ENCODE results near the gene CENPU. TPM values are rescaled to one million over a fixed set of nuclear protein-coding genes. Genes with fewer than 3 reads are reported as not detected.
A peak's percentile ranks its signal among the peaks of the same experiment; 100 is the strongest.

Gene CENPU
- total and polyA plus RNA-seq, 9 donors = 19.0 to 32.3 (median 21.7) TPM

- no peaks in the 10 kb centered on the region for H3K4me1 ChIP-seq (ENCODE audit: control insufficient read depth, insufficient read depth, low read length)
- no peak overlapping the region for H3K4me3 ChIP-seq (ENCODE audit: low read length)
- no peak overlapping the region for H3K27ac ChIP-seq (ENCODE audit: low read length)
- no peaks in the 10 kb centered on the region for H3K27me3 ChIP-seq (ENCODE audit: control insufficient read depth, insufficient read depth, low read length)
- H3K36me3 ChIP-seq (ENCODE audit: control insufficient read depth, insufficient read depth, low read length) = peaks cover 12% of the 10 kb centered on the region
- WGBS (ENCODE audit: insufficient coverage) = no CpG with 5 or more reads among the region's 5 CpGs
- DNase-seq = no peak
- H3K9me3 ChIP-seq (replicated peaks; ENCODE audit: control insufficient read depth, low read depth, low read length) = no peaks in the 10 kb centered on the region
Measured at GRCh38 chr4:184693056-184693455, 40.8 kb downstream of the CENPU start.

- Histone ChIP-seq H3K27ac (ENCODE audit: low read length) (no peak overlapping the region), H3K27me3 (ENCODE audit: control insufficient read depth, insufficient read depth, low read length) (no peaks in the 10 kb centered on the region), H3K36me3 (ENCODE audit: control insufficient read depth, insufficient read depth, low read length) (peaks cover 13% of the 10 kb centered on the region), H3K4me3 (ENCODE audit: low read length) (no peak overlapping the region), H3K9me3 (replicated peaks; ENCODE audit: control insufficient read depth, low read depth, low read length) (no peaks in the 10 kb centered on the region), H3K4me1 (ENCODE audit: control insufficient read depth, insufficient read depth, low read length) (no peaks in the 10 kb centered on the region)
- no peak for DNase-seq
- WGBS (ENCODE audit: insufficient coverage) = no CpG with 5 or more reads among the region's 5 CpGs
Measured at GRCh38 chr4:184689681-184690080, 44.2 kb downstream of the CENPU start.

GRCh38 chr4:184688447-184688846 is 45.4 kb downstream of the CENPU start:
- peaks cover 6% of the 10 kb centered on the region for H3K36me3 ChIP-seq (ENCODE audit: control insufficient read depth, insufficient read depth, low read length)
- no peaks in the 10 kb centered on the region for H3K27me3 ChIP-seq (ENCODE audit: control insufficient read depth, insufficient read depth, low read length)
- H3K4me3 ChIP-seq (ENCODE audit: low read length) = no peak overlapping the region
- no peak overlapping the region for H3K27ac ChIP-seq (ENCODE audit: low read length)
- no peaks in the 10 kb centered on the region for H3K9me3 ChIP-seq (replicated peaks; ENCODE audit: control insufficient read depth, low read depth, low read length)
- peak; percentile 5 for DNase-seq
- 37% methylated on average over 10 of the region's 11 CpGs for WGBS (ENCODE audit: insufficient coverage)
- H3K4me1 ChIP-seq (ENCODE audit: control insufficient read depth, insufficient read depth, low read length) = no peaks in the 10 kb centered on the region

- no peaks in the 10 kb centered on the region for H3K4me1 ChIP-seq (ENCODE audit: control insufficient read depth, insufficient read depth, low read length)
- no peaks in the 10 kb centered on the region for H3K27me3 ChIP-seq (ENCODE audit: control insufficient read depth, insufficient read depth, low read length)
- H3K4me3 ChIP-seq (ENCODE audit: low read length) = no peak overlapping the region
- peaks cover 7% of the 10 kb centered on the region for H3K36me3 ChIP-seq (ENCODE audit: control insufficient read depth, insufficient read depth, low read length)
- no peaks in the 10 kb centered on the region for H3K9me3 ChIP-seq (replicated peaks; ENCODE audit: control insufficient read depth, low read depth, low read length)
- DNase-seq = no peak
- WGBS (ENCODE audit: insufficient coverage) = no CpG with 5 or more reads among the region's 3 CpGs
- H3K27ac ChIP-seq (ENCODE audit: low read length) = no peak overlapping the region
Measured at GRCh38 chr4:184688005-184688404, 45.9 kb downstream of the CENPU start.

- Histone ChIP-seq H3K27ac (ENCODE audit: low read length) (no peak overlapping the region), H3K36me3 (ENCODE audit: control insufficient read depth, insufficient read depth, low read length) (peaks cover 19% of the 10 kb centered on the region), H3K4me3 (ENCODE audit: low read length) (no peak overlapping the region), H3K4me1 (ENCODE audit: control insufficient read depth, insufficient read depth, low read length) (no peaks in the 10 kb centered on the region), H3K9me3 (replicated peaks; ENCODE audit: control insufficient read depth, low read depth, low read length) (no peaks in the 10 kb centered on the region), H3K27me3 (ENCODE audit: control insufficient read depth, insufficient read depth, low read length) (no peaks in the 10 kb centered on the region)
- 97% methylated on average over 3 of the region's 5 CpGs for WGBS (ENCODE audit: insufficient coverage)
- peak; percentile 10 for DNase-seq
Measured at GRCh38 chr4:184684491-184685189, 49.3 kb downstream of the CENPU start.

- H3K4me1 ChIP-seq (ENCODE audit: control insufficient read depth, insufficient read depth, low read length) = no peaks in the 10 kb centered on the region
- H3K36me3 ChIP-seq (ENCODE audit: control insufficient read depth, insufficient read depth, low read length) = peaks cover 21% of the 10 kb centered on the region
- no peaks in the 10 kb centered on the region for H3K9me3 ChIP-seq (replicated peaks; ENCODE audit: control insufficient read depth, low read depth, low read length)
- no peaks in the 10 kb centered on the region for H3K27me3 ChIP-seq (ENCODE audit: control insufficient read depth, insufficient read depth, low read length)
- no peak overlapping the region for H3K27ac ChIP-seq (ENCODE audit: low read length)
- DNase-seq = no peak
- no CpG with 5 or more reads among the region's 1 CpG for WGBS (ENCODE audit: insufficient coverage)
- no peak overlapping the region for H3K4me3 ChIP-seq (ENCODE audit: low read length)
Measured at GRCh38 chr4:184681916-184682315, 52.0 kb downstream of the CENPU start.

- H3K27ac ChIP-seq (ENCODE audit: low read length) = no peak overlapping the region
- H3K27me3 ChIP-seq (ENCODE audit: control insufficient read depth, insufficient read depth, low read length) = no peaks in the 10 kb centered on the region
- WGBS (ENCODE audit: insufficient coverage) = 51% methylated on average over 2 of the region's 9 CpGs
- H3K4me3 ChIP-seq (ENCODE audit: low read length) = no peak overlapping the region
- no peaks in the 10 kb centered on the region for H3K4me1 ChIP-seq (ENCODE audit: control insufficient read depth, insufficient read depth, low read length)
- peaks cover 15% of the 10 kb centered on the region for H3K36me3 ChIP-seq (ENCODE audit: control insufficient read depth, insufficient read depth, low read length)
- no peaks in the 10 kb centered on the region for H3K9me3 ChIP-seq (replicated peaks; ENCODE audit: control insufficient read depth, low read depth, low read length)
- DNase-seq = no peak
Measured at GRCh38 chr4:184680698-184681097, 53.2 kb downstream of the CENPU start.

- Histone ChIP-seq H3K4me3 (ENCODE audit: low read length) (no peak overlapping the region), H3K27me3 (ENCODE audit: control insufficient read depth, insufficient read depth, low read length) (no peaks in the 10 kb centered on the region), H3K4me1 (ENCODE audit: control insufficient read depth, insufficient read depth, low read length) (no peaks in the 10 kb centered on the region), H3K9me3 (replicated peaks; ENCODE audit: control insufficient read depth, low read depth, low read length) (no peaks in the 10 kb centered on the region), H3K27ac (ENCODE audit: low read length) (no peak overlapping the region), H3K36me3 (ENCODE audit: control insufficient read depth, insufficient read depth, low read length) (peaks cover 31% of the 10 kb centered on the region)
- WGBS (ENCODE audit: insufficient coverage) = 83% methylated on average over 2 of the region's 3 CpGs
- DNase-seq = no peak
Measured at GRCh38 chr4:184675821-184676492, 57.9 kb downstream of the CENPU start.

- WGBS (ENCODE audit: insufficient coverage) = 89% methylated on average over 3 of the region's 5 CpGs
- Histone ChIP-seq H3K27me3 (ENCODE audit: control insufficient read depth, insufficient read depth, low read length) (no peaks in the 10 kb centered on the region), H3K36me3 (ENCODE audit: control insufficient read depth, insufficient read depth, low read length) (peaks cover 33% of the 10 kb centered on the region), H3K9me3 (replicated peaks; ENCODE audit: control insufficient read depth, low read depth, low read length) (no peaks in the 10 kb centered on the region), H3K4me3 (ENCODE audit: low read length) (no peak overlapping the region), H3K27ac (ENCODE audit: low read length) (no peak overlapping the region), H3K4me1 (ENCODE audit: control insufficient read depth, insufficient read depth, low read length) (no peaks in the 10 kb centered on the region)
- DNase-seq = no peak
Measured at GRCh38 chr4:184675018-184675417, 58.9 kb downstream of the CENPU start.

GRCh38 chr4:184674011-184674410 is 59.9 kb downstream of the CENPU start:
- Histone ChIP-seq H3K27ac (ENCODE audit: low read length) (no peak overlapping the region), H3K4me1 (ENCODE audit: control insufficient read depth, insufficient read depth, low read length) (peaks cover 1% of the 10 kb centered on the region), H3K4me3 (ENCODE audit: low read length) (no peak overlapping the region), H3K9me3 (replicated peaks; ENCODE audit: control insufficient read depth, low read depth, low read length) (no peaks in the 10 kb centered on the region), H3K27me3 (ENCODE audit: control insufficient read depth, insufficient read depth, low read length) (no peaks in the 10 kb centered on the region), H3K36me3 (ENCODE audit: control insufficient read depth, insufficient read depth, low read length) (peaks cover 32% of the 10 kb centered on the region)
- WGBS (ENCODE audit: insufficient coverage) = no CpG with 5 or more reads among the region's 4 CpGs
- DNase-seq = no peak
